AG09319 (cell line): ENCODE measurements around the gene LEFTY2.
"Not testable (repeated sequence)": the region's sequence is repeated elsewhere in the genome, so short reads cannot be mapped to it uniquely, and the experiment has no call there.

Source experiments
- DNase-seq: peaks from one replicate; pipeline ENCODE4 v3.0.0-alpha.2; 2010; ENCODE audit warnings: low read depth; ENCODE audit errors: extremely low read depth
- CTCF ChIP-seq: IDR thresholded peaks from 2 replicates; pipeline ENCODE4 v1.5.1; 2011; ENCODE audit warnings: low read depth, mild to moderate bottlenecking, inconsistent platforms, low read length, moderate library complexity

Gene LEFTY2

GRCh38 chr1:225940385-225941151 is 452 bp downstream of the LEFTY2 start:
- TF ChIP-seq CTCF, result no peak
- no peak for DNase-seq

GRCh38 chr1:225939939-225940310 is 1.1 kb downstream of the LEFTY2 start:
- DNase-seq, result not testable (repeated sequence)

- not testable (repeated sequence) for DNase-seq
Observed at GRCh38 chr1:225939097-225939938, 1.7 kb downstream of the LEFTY2 start.

- no peak for TF ChIP-seq CTCF
- DNase-seq, result no peak
Observed at GRCh38 chr1:225937048-225937968, 3.7 kb downstream of the LEFTY2 start.

GRCh38 chr1:225936523-225936922 is 4.5 kb downstream of the LEFTY2 start:
- TF ChIP-seq CTCF, result no peak
- DNase-seq, result no peak

GRCh38 chr1:225936086-225936485 is 4.9 kb downstream of the LEFTY2 start:
- not testable (repeated sequence) for DNase-seq

- TF ChIP-seq CTCF, result no peak
- DNase-seq, result no peak
Observed at GRCh38 chr1:225934711-225935110, 6.3 kb downstream of the LEFTY2 start.

GRCh38 chr1:225933072-225933471 is 7.9 kb downstream of the LEFTY2 start:
- no peak for TF ChIP-seq CTCF
- no peak for DNase-seq
